ENCODE measurements around the gene SPC24. TPM values are rescaled to one million over a fixed set of nuclear protein-coding genes. Genes with fewer than 3 reads are reported as not detected.
"Not testable (repeated sequence)": the region's sequence is repeated elsewhere in the genome, so short reads cannot be mapped to it uniquely, and the experiment has no call there.

SPC24 gene
- total RNA-seq, 4 donors from 2014 or later = 1.4 to 6.6 (median 3.4) TPM

GRCh38 chr19:11125994-11126685, 29.4 kb downstream of the SPC24 start:
- intact Hi-C loops (cut with DNase I) = loop anchor here (2.0 kb wide), 1 partner anchor 91 kb away; no protein-coding TSS in a partner anchor
- Histone ChIP-seq H3K27me3 (no peaks in the 10 kb centered on the region), H3K36me3 (peaks cover 41 to 94% (median 79%) of the 10 kb centered on the region in 4 donors), H3K9me3 (no peaks in the 10 kb centered on the region), H3K4me3 (no peak overlapping the region), H3K27ac (replicated peaks in 1 of 4) (peak overlapping the region in 3 of 4 donors; percentile 36 to 54 (median 54)), H3K4me1 (peaks cover 8 to 32% (median 20%) of the 10 kb centered on the region in 4 donors)
- 38% methylated on average over 6 of the region's 11 CpGs for WGBS
- peak; percentile 59 to 69 for TF ChIP-seq POLR2AphosphoS5 (IDR thresholded peaks at IDR 0.05)
- TF ChIP-seq EP300 (IDR thresholded peaks at IDR 0.05) = no peak
- peak; percentile 76 to 80 (median 77) for TF ChIP-seq CTCF (IDR thresholded peaks at IDR 0.05)
- no peak for TF ChIP-seq POLR2A (IDR thresholded peaks at IDR 0.05; ENCODE audit: low read depth)
- peak; percentile 96 for DNase-seq (ENCODE audit: extremely low spot score)

GRCh38 chr19:11124157-11124556, 31.4 kb downstream of the SPC24 start:
- H3K27ac ChIP-seq (replicated peaks in 1 of 4); H3K27me3 ChIP-seq; H3K9me3 ChIP-seq; intact Hi-C loops (cut with DNase I); H3K4me3 ChIP-seq: not testable (repeated sequence)
- DNase-seq (ENCODE audit: extremely low spot score) = peak; percentile 57
- H3K36me3 ChIP-seq = peaks cover 47 to 94% (median 84%) of the 10 kb centered on the region in 4 donors
- 88% methylated on average over 4 of the region's 4 CpGs for WGBS
- peaks cover 0 to 12% (median 8%) of the 10 kb centered on the region in 4 donors for H3K4me1 ChIP-seq

GRCh38 chr19:11123114-11123513, 32.5 kb downstream of the SPC24 start:
- Histone ChIP-seq H3K4me3 (no peak overlapping the region), H3K36me3 (peaks cover 41 to 92% (median 82%) of the 10 kb centered on the region in 4 donors), H3K27me3 (no peaks in the 10 kb centered on the region), H3K9me3 (no peaks in the 10 kb centered on the region), H3K4me1 (peaks cover 0 to 11% (median 8%) of the 10 kb centered on the region in 4 donors), H3K27ac (replicated peaks in 1 of 4) (no peak overlapping the region)
- TF ChIP-seq POLR2AphosphoS5 (IDR thresholded peaks at IDR 0.05) = no peak
- no peak for TF ChIP-seq CTCF (IDR thresholded peaks at IDR 0.05)
- no peak for TF ChIP-seq POLR2A (IDR thresholded peaks at IDR 0.05; ENCODE audit: low read depth)
- TF ChIP-seq EP300 (IDR thresholded peaks at IDR 0.05) = no peak
- DNase-seq (ENCODE audit: extremely low spot score) = no peak
- intact Hi-C loops (cut with DNase I) = no loop called here
- 76% methylated on average over 8 of the region's 13 CpGs for WGBS

GRCh38 chr19:11121963-11122362, 33.6 kb downstream of the SPC24 start:
- WGBS = 94% methylated on average over 17 of the region's 17 CpGs
- H3K36me3 ChIP-seq = peaks cover 39 to 92% (median 82%) of the 10 kb centered on the region in 4 donors

GRCh38 chr19:11116507-11116906, 39.1 kb downstream of the SPC24 start:
- no peak overlapping the region for H3K27ac ChIP-seq (replicated peaks in 1 of 4)
- peaks cover 71 to 98% (median 96%) of the 10 kb centered on the region in 4 donors for H3K36me3 ChIP-seq
- no peak overlapping the region for H3K4me3 ChIP-seq

More at GRCh38 chr19:11121963-11122362, 33.6 kb downstream of the SPC24 start:
- intact Hi-C loops (cut with DNase I); H3K27ac ChIP-seq (replicated peaks in 1 of 4); H3K27me3 ChIP-seq; H3K4me3 ChIP-seq; DNase-seq (ENCODE audit: extremely low spot score); H3K9me3 ChIP-seq: not testable (repeated sequence)
- peaks cover 0 to 11% (median 8%) of the 10 kb centered on the region in 4 donors for H3K4me1 ChIP-seq

More at GRCh38 chr19:11116507-11116906, 39.1 kb downstream of the SPC24 start:
- DNase-seq (ENCODE audit: extremely low spot score) = no peak
- Histone ChIP-seq H3K27me3 (no peaks in the 10 kb centered on the region), H3K4me1 (no peaks in the 10 kb centered on the region), H3K9me3 (no peaks in the 10 kb centered on the region)
- TF ChIP-seq POLR2A (IDR thresholded peaks at IDR 0.05; ENCODE audit: low read depth) (no peak), CTCF (IDR thresholded peaks at IDR 0.05) (no peak), EP300 (IDR thresholded peaks at IDR 0.05) (no peak), POLR2AphosphoS5 (IDR thresholded peaks at IDR 0.05) (no peak)
- WGBS = 99% methylated on average over 8 of the region's 9 CpGs
- intact Hi-C loops (cut with DNase I) = no loop called here
